Keratinocyte (primary cell): ENCODE measurements around the gene PSMB10.

Source experiments
- CTCF ChIP-seq, 3 experiments: IDR thresholded peaks in 1 of 3; conservative IDR thresholded peaks in 1 of 3; optimal IDR thresholded peaks in 1 of 3; 2 replicates in 2 of 3; 3 replicates in 1 of 3; pipeline versions ENCODE3 to v1.5.1; 2011; ENCODE audit warnings: low read length in 3 of 3, mild to moderate bottlenecking in 3 of 3, moderate library complexity in 2 of 3, control low read depth in 1 of 3, inconsistent platforms in 1 of 3; ENCODE audit not compliant: insufficient read depth in 2 of 3; ENCODE audit errors: extremely low read depth in 1 of 3
- EZH2 ChIP-seq: IDR thresholded peaks from one replicate; pipeline ENCODE4 v1.6.1; 2012; ENCODE audit warnings: inconsistent platforms, mild to moderate bottlenecking, low read length, moderate library complexity

- TF ChIP-seq CTCF (optimal IDR thresholded peaks at IDR 0.05 in 1 of 3, IDR thresholded peaks at IDR 0.05 in 1 of 3, conservative IDR thresholded peaks at IDR 0.05 in 1 of 3; ENCODE audit: extremely low read depth in 1 of 3, insufficient read depth in 2 of 3, low read length in 3 of 3), result no peak
- no peak for TF ChIP-seq EZH2
Measured at GRCh38 chr16:67885545-67885944, 51.1 kb downstream of the PSMB10 start.
